Central memory CD4-positive, alpha-beta T cell (primary cell): Measurements from ENCODE around the gene SF3B5.
"Not testable (repeated sequence)": the region's sequence is repeated elsewhere in the genome, so short reads cannot be mapped to it uniquely, and the experiment has no call there.

Experiments used
- DNase-seq: peaks from one replicate; pipeline ENCODE4 v3.0.0; 2022

Gene SF3B5

DNA sequence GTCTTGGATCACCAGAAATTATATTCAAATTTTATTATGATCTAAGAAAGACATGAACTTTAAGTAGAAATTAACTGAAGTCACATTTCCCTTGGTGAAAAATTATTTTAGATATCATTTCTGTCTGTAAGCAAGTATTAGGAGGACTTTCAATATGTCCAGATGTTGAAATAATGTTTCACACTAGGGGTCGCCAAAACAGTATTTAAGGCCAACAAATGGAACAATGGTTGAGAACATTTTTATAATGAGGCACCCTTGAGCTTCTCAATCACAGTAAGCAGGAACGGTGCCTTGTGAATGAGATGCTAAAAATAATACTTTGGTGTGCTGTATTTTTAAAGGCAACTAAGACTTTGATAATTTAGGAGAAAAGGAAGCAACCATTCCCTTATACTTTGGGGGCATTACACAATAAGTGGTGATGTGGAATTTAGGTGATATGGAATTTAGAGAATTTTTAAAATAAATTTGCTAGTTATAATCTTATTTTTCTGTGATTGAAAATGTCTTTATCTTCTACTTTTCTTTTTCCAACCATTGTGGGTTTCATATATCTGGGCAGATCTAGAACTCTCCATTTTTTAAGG, 9.6 kb upstream of the SF3B5 start:
- peak; percentile 53 for DNase-seq

GRCh38 chr6:144104488-144104887, 9.1 kb upstream of the SF3B5 start:
- DNase-seq = no peak

DNA sequence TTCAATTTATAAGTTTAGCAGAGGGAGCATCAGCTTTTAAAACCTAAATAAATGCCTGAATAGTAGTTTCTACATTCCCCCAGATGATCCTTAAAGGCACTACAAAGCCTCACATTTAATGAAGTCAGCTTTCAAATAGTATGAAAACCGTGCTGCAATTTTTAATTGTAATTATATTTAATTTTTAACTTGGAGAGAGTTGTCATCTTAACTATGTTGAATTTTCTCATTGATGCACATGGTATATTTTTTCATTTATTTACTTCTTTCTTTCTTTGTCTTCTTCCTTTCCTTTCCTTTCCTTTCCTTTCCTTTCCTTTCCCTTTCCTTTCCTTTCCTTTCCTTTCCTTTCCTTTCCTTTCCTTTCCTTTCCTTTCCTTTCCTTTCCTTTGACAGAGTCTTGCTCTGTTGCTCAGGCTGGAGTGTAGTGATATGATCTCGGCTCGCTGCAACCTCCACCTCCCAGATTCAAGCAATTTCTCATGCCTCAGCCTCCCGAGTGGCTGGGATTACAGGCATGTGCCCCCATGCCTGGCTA, 7.7 kb upstream of the SF3B5 start:
- no peak for DNase-seq

- DNase-seq = no peak
These were observed 3.6 kb upstream of the SF3B5 start for GRCh38 chr6:144098993-144099392.

GRCh38 chr6:144094731-144095133, 641 bp downstream of the SF3B5 start:
- DNase-seq = no peak

GRCh38 chr6:144093658-144094057, 1.7 kb downstream of the SF3B5 start:
- DNase-seq = no peak

GRCh38 chr6:144093236-144093635, 2.1 kb downstream of the SF3B5 start:
- DNase-seq = no peak

- DNase-seq = no peak
These were observed 5.0 kb downstream of the SF3B5 start for GRCh38 chr6:144090384-144090783.

DNA sequence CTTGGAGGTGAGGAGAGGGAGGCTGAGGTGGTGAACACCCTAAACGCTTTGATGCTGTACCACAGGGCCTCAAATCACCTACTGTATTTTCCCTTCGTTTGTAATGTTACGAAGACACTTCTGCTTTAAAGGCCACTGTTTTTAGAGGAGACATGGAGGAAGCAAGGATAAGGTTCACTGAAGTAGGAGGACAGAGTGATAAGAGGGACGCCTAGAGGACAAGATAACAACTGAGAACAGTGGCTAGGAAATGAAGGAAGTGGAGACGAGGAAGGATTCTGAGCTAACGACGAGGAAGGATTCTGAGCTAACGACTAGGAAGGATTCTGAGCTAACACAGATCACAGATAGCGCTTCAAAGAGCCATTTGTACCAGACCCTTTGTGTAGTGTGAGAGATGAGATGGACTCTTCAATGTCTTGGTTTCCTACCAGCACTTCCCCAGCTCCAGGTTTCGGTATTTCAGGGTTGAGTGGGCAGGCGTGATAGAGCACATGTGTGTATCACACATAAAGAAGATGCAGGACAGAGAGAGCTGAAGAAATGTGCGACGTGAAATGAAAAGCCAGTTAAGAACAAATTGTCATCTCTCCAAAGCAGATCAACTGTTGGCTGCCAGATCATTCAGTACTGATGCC, 7.5 kb downstream of the SF3B5 start:
- no peak for DNase-seq

DNA sequence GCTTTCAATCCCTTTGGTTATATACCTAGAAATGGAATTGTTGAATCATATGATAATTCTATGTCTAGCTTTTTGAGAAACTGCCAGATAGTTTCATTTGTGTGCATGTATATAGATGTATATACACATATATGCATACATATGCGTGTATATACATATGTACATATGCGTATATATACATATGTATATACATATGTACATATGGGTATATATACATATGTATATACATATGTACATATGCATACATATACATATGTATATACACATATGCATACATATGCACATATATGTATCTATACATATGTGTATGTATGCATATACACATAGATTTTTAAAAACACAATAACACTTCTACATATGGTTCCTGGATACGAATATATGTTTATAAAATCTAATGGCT, 8.4 kb downstream of the SF3B5 start:
- no peak for DNase-seq

DNA sequence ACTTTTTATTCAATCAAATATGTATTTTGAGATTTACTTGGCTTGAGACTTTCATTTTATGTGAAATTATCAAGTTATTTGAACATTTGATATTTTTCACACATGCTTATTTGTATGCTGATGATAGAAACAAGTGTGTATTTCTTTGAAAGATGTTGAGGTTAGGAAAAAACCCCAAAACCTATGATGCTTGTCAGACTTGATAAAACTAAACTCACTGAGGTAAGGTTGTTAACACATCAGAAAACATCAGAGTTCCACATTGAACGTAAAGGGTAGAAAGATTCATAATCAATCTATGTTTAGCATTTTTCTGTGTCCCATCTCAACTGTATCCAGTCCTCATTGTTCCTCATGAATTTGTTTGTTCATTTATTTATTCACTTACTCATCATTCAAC, 12.2 kb downstream of the SF3B5 start:
- DNase-seq = no peak

- not testable (repeated sequence) for DNase-seq
These were observed 13.0 kb downstream of the SF3B5 start for GRCh38 chr6:144082412-144082811.

DNA sequence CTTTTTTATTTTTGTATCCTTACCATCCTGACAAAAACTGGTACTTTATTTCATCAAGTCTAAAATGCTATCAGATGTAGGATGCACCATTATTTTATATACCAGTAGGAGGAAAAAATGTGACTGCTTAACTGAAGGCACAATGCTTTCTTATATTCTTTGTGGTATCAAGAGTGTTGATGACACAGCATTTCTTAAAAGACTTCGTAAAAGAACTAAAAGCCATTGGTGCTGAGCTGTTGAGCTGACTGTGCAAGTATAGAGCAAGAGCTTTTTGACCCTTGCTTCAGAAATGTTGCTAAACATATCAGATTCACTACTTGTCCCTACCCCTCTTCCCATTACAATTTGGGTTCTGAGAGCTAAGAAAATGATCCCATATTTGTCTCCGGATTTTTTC, 17.5 kb downstream of the SF3B5 start:
- DNase-seq = no peak

- no peak for DNase-seq
These were observed 19.5 kb downstream of the SF3B5 start for GRCh38 chr6:144075875-144076274.

- no peak for DNase-seq
These were observed 20.2 kb downstream of the SF3B5 start for GRCh38 chr6:144075187-144075586.

DNA sequence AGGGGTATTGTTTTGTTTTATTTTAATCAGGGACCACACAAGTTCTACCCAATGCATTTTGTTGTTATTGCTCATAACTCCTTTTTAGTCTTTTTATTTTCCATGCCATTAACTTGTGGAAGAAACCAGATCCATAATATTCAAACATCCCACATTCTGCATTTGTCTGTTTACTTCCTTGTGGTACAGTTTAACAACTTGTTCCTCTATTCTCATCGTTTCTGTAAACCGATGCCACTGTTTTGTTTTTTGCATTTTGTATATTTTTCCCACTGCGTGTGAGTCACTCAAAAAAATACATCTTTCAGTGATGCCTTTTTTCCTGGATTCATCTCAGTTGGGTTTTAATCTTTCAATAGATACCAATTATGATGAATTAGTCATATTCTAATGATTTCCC, 22.3 kb downstream of the SF3B5 start:
- DNase-seq = no peak

DNA sequence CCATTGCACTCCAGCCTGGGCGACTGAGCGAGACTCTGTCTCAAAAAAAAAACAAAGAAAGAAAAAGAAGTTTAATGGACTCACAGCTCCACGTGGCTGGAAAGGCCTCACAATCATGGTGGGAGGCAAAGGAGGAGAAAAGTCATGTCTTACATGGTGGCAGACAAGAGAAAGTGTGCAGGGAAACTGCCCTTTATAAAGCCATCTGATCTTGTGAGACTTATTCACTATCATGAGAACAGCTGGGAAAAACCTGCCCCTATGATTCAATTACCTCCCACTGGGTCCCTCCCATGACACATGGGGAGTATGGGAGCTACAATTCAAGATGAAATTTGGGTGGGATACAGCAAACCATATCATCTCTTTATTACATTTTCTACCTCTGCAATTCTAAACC, 25.9 kb downstream of the SF3B5 start:
- no peak for DNase-seq

DNA sequence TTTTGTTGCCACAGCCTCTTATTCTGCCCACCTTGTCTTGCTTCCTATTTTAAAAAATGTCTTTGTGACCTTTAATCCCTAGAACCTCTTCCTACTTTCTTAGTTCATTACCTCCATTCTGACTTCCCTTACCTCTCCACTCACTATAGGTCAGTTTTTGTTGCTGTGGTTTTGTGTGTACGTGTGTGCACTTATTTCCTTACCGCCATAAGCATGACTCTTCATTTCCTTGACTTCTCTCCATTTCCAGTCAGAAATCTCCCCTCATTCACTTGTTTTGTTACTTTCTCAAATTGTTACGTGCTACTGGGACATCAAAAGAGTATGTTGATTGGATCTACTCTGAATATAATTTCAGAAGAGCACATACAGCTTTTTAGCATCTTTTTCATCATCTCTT, 26.6 kb downstream of the SF3B5 start:
- DNase-seq = no peak

DNA sequence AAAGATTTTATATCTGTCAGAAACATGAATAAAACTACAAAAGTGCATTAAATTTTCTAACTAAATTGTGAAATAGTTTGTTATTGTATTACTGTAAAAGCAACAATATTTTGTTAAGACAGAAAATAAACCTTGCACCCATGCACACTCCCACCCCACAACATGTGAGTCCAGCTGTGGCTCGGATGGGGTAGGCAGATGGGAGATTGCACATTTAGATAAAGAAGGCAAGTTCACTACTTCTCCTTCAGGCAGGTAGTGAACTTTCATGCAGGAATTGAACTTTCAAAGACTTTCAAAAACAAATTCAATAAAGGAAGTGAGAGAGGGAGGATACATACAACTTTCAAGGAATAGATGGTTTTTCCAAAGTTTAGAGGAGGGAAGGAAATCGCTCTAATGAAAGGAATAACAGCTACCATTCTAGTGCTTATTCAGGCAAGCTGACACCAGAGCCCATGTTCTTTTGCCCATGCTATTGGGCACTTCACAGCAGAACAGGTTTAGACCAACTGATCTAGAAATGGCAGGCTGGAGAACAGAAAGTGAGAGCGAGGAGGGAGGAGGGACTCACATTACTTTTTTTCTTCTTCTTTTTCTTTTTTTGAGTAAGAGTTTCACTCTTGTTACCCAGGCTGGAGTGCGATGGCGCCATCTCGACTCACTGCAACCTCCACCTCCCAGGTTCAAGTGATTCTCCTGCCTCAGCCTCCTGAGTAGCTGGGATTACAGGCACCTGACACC, 28.5 kb downstream of the SF3B5 start:
- DNase-seq = no peak

GRCh38 chr6:144066255-144066654, 29.1 kb downstream of the SF3B5 start:
- DNase-seq = no peak

DNA sequence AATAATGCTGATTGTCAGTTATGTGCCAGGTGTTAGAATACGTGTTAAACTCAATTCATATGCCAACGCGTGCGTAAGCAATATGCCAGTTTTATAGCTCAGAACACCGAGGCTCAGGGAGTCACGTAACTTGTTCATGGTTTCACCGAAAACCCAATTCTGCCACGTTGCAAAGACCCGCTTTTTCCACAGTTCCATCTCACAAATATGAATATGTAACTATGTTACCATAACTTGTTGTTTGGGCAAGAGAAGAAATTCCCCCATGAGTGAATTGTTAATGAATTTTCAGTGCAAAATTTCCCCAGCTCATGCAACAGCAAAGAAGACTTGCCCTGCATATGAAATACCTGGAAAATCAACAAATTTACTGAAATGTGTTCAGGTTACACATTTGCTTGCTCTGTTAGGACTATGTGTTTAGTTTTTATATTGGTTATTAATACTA, 30.1 kb downstream of the SF3B5 start:
- no peak for DNase-seq

- DNase-seq = peak; percentile 45
These were observed 30.8 kb downstream of the SF3B5 start for GRCh38 chr6:144064402-144065212.
